Stimulated activated CD8-positive, alpha-beta memory T cell treated with anti-CD3 and anti-CD28 coated beads, Interleukin-7, amount 100 ng/mL, for 1 hour (primary cell): ENCODE results near the gene HDAC7.
"Not testable (repeated sequence)": the region's sequence is repeated elsewhere in the genome, so short reads cannot be mapped to it uniquely, and the experiment has no call there.

ENCODE experiments used
- DNase-seq, 2 donors: peaks; one replicate each; pipeline ENCODE4 v3.0.0-alpha.2; 2020; ENCODE audit warnings: low read depth in 2 of 2

Gene HDAC7

GRCh38 chr12:47829584-47829983 lies 9.9 kb upstream of the HDAC7 start:
- DNase-seq, result no peak

DNA sequence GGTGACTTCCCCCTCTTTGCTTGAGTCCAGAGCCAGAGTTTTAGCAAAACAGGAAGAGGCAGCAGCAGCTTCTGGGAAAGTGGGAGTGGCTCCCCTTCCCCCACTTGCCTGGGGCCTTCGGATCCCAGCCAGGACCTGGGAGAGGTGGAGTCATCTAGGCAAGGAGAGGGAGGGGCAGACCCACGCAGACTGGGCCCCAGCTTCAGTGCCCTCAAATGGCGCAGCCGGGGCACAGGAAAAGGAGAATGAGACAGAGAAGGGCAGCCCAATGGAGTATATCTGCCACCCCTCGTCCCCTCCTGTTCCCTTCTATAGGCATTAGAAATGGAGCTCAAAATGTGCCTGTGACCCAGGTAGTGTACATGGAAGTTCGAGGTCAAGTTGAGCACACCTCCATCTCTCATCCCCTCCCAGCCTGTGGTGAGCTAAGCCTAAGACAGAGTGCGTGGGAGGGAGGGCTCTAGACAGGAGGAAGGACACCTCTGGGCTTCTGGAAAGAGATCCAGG lies 9.3 kb upstream of the HDAC7 start:
- DNase-seq, result no peak

DNA sequence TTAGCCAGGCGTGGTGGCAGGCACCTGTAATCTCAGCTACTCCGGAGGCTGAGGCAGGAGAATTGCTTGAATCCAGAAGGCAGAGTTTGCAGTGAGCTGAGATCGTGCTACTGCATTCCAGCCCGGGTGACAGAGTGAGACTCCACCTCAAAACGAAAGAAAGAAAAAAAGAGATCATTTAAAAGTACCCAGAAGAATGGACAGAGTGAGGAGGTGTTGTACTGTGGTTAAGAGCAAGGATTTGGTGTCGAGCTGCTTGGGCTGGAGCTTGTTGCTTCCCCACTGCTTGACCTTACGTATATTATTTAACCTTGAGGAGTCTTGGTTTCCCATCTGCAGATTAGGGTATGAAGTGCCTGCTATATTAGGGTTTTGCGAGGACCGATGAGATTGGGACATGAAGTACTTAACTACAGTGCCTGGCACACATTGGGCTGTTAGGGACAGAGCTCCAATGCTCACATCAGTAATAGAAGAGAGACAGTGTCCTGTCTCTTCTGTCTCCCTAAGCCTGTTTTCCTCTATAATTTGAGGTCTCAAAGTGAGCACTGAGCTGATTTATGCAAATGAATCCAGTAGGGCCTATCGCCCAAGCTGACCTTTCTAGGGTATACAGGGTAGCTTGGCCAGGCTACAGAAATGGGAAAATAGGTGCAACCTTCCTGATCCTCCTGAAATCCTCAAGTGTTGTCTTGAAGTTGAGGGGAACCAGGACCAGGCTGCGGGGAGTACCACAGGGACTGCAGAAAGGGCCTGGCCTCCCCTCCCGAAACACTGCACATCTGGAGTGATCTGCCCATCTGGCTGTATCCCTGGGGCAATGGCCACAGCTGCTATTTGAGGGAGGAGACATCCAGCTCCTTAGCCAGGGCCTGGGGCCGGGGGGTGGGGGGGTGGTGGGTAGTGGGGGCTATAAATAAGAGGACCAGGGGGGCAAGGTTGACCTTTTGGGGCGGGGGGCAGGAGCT lies 8.6 kb upstream of the HDAC7 start:
- no peak for DNase-seq

DNA sequence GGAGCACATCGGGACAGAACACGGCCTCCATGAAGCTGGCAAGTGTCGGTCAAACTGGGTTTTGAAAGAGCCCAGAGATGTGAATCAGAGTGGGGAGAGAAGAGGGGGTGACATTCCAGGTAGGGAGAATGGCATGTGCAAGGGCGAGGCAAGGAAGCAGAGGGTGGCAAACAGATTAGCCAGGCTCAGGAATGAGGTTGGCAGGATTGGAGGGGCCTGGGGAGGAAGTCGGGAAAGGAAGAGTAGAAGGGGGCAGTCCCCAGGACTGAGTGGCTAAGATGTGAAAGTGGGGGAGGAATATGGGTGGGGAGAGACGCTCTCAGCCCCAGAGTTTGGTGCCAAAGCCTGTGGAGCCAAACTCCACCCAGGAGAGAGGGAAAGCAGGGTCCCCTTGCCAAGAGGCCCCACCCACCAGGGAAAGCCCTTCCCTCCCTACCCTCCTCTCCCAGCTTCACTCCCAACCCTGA lies 5.5 kb upstream of the HDAC7 start:
- DNase-seq, result no peak

DNA sequence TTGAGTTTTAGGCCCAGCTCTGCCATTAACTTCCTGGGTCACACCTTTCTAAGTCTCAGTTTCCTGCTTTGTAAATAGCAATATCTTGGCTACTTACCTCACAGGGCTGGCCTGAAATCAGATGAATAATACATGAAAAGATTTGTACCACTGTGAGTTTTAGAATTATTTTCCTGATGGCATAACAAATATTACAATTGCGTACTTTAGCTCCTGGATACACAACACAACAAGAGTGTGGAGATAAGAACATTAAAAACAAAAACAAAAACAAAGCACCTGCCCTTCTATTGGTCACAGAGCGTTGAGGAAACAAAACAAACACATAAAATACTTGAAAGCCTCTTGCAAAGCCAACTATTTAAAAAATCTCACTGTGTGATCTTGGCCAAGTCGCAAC lies 4.9 kb upstream of the HDAC7 start:
- DNase-seq, result no peak

DNA sequence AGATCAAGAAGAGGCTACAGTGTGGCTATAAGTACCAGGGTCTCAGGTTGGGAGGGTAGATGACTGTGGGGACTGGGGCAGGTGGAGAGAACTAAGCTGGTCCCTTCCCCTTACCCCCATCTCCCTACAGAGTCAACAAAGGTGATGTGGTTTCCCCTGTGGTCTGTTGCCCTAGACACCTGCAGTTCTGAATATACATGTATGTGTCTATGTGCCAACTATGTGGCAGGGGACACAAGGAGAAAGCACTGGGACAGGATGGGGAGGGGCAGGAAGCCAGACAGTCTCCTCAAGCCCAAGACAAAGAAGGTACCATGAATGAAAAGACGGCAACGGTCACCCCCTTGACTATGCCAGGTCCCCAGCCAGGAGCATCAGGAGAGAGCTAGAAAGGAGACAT lies 4.5 kb upstream of the HDAC7 start:
- DNase-seq, result no peak

GRCh38 chr12:47823422-47824086 lies 3.9 kb upstream of the HDAC7 start:
- DNase-seq, result no peak

DNA sequence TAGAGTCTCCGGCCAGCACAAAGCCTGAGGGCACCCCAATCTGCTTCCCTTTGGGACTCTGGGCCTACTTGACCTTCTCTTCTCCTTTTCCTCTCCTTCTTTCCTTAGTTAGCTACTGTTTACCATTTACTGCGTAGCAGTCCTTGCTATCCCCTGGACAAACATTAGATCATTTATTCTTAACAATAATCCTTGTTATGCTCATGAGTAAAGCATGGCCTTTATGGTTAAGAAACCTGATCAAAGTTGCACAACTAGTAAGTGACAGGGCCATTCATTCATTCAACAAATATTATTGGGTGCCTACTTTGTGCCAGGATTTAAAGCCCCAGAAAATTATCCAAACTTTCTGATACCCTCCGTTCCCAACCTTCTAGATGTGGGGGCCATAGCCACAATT lies 3.2 kb upstream of the HDAC7 start:
- DNase-seq, result no peak

DNA sequence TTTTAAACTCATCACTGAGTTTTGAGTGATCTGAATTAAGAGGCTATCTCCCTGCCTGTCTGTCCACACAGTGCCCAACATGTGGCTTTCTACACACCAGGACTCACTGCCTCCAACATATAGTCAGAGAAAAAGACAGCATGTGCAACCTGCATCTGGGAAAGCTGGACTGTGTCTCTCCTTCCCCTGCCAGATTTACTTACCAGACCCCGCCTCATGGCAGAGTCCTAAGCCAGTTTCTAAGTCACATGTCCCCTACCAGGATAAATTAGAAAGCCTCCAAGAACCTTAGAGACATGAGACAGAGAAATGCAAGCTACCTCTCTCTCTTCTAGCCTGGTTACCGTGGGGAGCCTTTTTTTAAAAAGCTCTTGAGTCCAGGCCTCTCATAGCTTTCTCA lies 2.7 kb upstream of the HDAC7 start:
- DNase-seq, result no peak

DNA sequence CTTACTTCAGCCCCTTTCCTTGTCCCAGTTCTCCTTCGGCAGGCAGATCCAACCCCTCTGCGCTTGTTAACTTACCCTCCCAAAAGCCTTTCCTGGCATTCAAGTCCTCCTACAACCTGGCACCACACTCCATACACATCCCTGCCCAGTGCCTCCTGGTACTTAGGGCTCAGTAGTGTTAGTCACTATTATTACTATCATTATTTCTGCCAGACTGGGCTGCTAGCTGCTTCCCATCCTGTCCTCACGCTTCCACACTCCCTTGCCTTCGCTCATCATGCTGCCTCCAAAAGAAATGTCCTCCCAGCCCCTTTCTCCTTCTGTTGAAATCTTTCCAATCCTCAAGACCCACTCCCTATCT lies 1.6 kb upstream of the HDAC7 start:
- no peak for DNase-seq

DNA sequence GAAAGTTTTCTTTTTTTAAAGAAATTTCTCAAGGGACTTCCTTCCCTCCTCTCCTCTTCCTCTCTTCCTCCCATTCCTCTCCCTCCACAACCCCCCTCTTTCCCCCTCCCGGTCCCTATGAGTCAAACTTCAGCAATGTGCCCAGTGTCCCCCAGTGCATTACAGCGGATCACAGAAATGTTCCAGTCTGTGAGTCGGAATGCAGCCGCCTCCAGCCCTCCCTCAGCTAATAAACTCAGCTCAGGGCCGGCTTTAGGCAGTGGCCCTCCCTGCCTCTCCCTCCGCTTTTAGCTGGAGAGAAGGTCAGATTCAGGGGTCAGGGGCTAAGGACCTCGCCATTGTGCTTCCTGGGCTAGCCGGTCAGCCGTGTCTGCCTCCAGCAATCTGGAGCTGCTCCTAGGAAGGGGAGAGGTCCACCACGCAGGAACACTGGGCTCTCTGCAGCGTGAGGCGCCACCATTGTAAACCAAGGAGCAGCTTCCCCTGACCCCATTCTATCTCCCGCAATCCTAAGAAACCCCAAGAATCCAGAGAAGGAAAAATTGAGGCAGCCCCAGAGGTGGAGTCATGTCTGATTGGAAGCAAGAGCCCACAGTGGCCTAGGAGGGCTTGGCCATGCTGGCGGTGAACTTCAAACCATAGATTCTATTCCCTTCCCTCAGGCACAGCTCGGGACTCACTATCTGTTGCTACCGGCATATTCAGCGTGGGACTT lies 1.1 kb upstream of the HDAC7 start:
- DNase-seq, result no peak

DNA sequence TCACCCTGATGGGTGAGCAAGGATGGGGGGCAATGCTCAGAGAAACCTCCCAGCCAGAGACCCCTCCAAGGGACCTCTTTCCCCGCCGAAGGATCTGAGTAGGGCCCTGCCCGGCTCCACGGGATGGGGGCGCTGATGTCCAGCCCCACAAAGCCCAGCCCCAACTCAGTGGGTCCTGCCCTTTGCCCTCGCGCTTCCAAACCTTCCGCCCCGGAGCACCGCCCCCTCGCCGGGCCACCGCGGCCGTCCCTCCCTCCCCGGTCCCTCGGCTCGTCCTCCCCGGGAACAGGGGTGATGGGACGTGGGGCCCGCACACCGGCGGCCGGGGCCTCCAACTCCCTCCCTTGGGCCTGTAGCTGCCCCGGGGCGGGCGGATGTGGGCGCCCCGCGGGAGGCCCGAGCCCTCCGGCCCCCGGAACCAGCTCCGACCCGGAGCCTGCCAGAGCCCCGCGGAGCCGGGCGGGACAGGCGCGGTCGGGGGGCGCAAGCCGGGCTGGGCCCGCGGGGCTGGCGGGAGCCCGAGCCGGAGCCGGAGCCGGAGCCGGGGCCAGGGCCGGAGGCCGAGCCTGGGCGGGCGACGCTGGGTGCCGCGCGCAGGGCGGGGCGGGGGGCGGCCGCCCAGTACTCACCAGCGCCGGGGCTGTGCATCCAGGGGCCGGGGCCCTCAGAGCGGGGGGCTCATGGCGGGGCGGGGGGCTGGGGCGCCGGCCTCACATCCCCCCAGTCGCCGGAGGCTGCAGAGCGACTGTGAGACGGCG lies 386 bp downstream of the HDAC7 start:
- DNase-seq, result no peak

GRCh38 chr12:47818467-47819137 lies 1.1 kb downstream of the HDAC7 start:
- no peak for DNase-seq

GRCh38 chr12:47818007-47818376 lies 1.7 kb downstream of the HDAC7 start:
- no peak for DNase-seq

DNA sequence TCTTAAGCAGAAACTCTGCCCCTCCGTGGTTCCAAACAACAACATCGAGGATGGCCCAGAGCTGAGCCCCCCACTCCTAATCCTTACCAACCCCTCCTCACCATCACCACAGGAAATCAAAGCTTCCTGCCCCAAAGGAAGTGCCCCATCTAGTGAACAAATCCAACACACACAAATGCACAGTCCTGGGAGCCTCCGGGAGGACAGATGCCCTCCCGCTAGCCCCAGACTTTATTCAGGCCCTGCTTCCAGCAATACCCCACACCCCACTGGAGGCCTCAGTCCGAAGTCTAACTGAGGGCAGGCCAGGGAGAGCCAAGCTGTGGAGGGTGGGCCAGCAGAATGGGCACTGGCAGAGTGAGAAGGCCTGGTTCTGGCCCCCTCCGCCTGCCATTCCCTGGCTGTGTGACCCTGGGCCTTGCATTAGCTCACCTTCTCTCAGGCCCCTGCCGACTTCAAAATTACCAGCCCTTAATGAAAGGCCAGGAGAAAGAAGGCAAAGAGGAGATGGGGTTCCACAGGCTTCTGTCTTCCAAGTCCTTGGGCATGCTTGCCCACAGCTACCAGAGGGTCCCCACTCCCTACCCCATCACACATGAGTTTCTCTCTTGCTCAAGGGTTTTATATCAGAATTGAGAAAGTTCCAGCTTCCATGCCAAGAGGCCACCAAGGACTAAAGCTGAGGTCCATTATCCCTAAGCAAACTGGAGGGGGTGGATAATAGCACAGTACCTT lies 2.3 kb downstream of the HDAC7 start:
- DNase-seq, result no peak

GRCh38 chr12:47816403-47817271 lies 3.1 kb downstream of the HDAC7 start:
- DNase-seq, result no peak

DNA sequence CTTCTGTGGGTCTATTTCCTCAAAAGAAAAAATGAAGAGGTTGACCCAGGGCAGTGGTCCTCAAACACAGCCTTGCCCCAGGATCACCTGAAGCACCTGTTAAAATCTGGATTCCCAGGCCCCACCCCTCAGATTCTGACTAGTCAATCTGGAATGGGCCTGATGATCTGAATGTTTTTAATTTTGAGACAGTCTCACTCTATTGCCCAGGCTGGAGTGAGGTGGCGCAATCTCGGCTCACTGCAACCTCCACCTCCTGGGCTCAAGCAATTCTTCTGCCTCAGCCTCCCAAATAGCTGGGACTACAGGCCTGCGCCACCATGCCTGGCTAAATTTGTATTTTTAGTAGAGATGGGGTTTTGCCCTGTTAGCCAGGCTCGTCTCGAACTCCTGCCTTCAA lies 4.3 kb downstream of the HDAC7 start:
- not testable (repeated sequence) for DNase-seq

DNA sequence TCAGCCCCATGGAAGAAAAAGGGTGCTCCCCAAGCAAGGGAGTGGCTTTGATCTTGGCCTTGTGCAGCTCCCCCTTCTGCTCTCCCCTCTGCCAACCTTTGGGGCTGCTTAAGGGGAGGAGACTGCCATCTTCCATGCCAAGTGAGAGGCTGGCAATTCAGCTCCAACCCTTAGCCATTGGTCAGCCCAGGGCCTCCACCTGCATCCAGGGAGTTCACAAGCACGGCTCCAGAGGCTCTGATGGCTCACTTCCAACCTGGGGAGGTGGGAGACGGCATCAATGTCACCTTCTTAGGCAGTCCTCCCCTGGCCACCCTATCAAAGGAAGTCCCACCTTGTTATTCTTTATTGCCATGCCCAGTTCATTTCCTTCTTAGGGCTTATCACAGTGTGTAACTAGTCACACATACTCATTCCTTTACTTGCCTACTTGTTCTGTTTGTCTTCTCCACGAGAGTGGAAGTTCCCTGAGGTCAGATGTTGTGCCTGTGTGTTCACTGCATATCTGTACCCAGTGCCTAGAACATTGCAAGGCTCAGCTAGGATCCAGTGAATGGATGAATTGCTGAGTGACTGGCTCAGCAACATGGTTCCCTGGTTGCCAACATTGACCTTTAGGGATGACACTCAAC lies 5.0 kb downstream of the HDAC7 start:
- no peak for DNase-seq
